Measurements from ENCODE around the gene TCEAL1. TPM values are rescaled to one million over a fixed set of nuclear protein-coding genes. Genes with fewer than 3 reads are reported as not detected.

TCEAL1 gene
- total RNA-seq, 2 donors from 2014 or later = 108 to 134 TPM

GRCh38 chrX:103607364-103608305 lies 21.1 kb upstream of the TCEAL1 start, which contains the start of gene TCEAL3:
TCEAL3 (plus strand) TSS chrX:103607963; CDS start chrX:103609065, 1,102 bp downstream.
- peaks cover 0 to 6% of the 10 kb centered on the region in 2 donors for H3K4me1 ChIP-seq (ENCODE audit: control insufficient read depth in 1 of 2, low read depth in 2 of 2)
- DNase-seq (ENCODE audit: low spot score) (no peak), ATAC-seq (ENCODE audit: insufficient number of reproducible peaks, low FRiP score, low read depth) (peak; percentile 51)
- no peaks in the 10 kb centered on the region for H3K27me3 ChIP-seq (replicated peaks; ENCODE audit: insufficient read depth)
- no peaks in the 10 kb centered on the region for H3K9me3 ChIP-seq
- no peaks in the 10 kb centered on the region for H3K36me3 ChIP-seq
- TF ChIP-seq CTCF (IDR thresholded peaks at IDR 0.05) = no peak
- H3K27ac ChIP-seq = peak within 1 kb of the TSS; percentile 81 to 90
- peak within 1 kb of the TSS; percentile 81 for H3K4me3 ChIP-seq

GRCh38 chrX:103608306-103608963 lies 20.3 kb upstream of the TCEAL1 start:
- no peak for TF ChIP-seq CTCF (IDR thresholded peaks at IDR 0.05)
- Histone ChIP-seq H3K27ac (peak overlapping the region; percentile 81 to 90), H3K4me3 (peak overlapping the region; percentile 81), H3K9me3 (no peaks in the 10 kb centered on the region), H3K27me3 (replicated peaks; ENCODE audit: insufficient read depth) (no peaks in the 10 kb centered on the region), H3K4me1 (ENCODE audit: control insufficient read depth in 1 of 2, low read depth in 2 of 2) (peaks cover 0 to 6% of the 10 kb centered on the region in 2 donors), H3K36me3 (no peaks in the 10 kb centered on the region)
- ATAC-seq (ENCODE audit: insufficient number of reproducible peaks, low FRiP score, low read depth) (no peak), DNase-seq (ENCODE audit: low spot score) (no peak)

- no peaks in the 10 kb centered on the region for H3K36me3 ChIP-seq
- H3K4me3 ChIP-seq = no peak overlapping the region
- no peak for TF ChIP-seq CTCF (IDR thresholded peaks at IDR 0.05)
- no peak for ATAC-seq (ENCODE audit: insufficient number of reproducible peaks, low FRiP score, low read depth)
- H3K27me3 ChIP-seq (replicated peaks; ENCODE audit: insufficient read depth) = no peaks in the 10 kb centered on the region
- H3K4me1 ChIP-seq (ENCODE audit: control insufficient read depth in 1 of 2, low read depth in 2 of 2) = peaks cover 0 to 6% of the 10 kb centered on the region in 2 donors
- no peaks in the 10 kb centered on the region for H3K9me3 ChIP-seq
- no peak overlapping the region for H3K27ac ChIP-seq
- no peak for DNase-seq (ENCODE audit: low spot score)
Observed at GRCh38 chrX:103610282-103610681, 18.5 kb upstream of the TCEAL1 start.

GRCh38 chrX:103613362-103613890 lies 15.3 kb upstream of the TCEAL1 start:
- H3K4me1 ChIP-seq (ENCODE audit: control insufficient read depth in 1 of 2, low read depth in 2 of 2) = no peaks in the 10 kb centered on the region
- no peak for TF ChIP-seq CTCF (IDR thresholded peaks at IDR 0.05)
- ATAC-seq (ENCODE audit: insufficient number of reproducible peaks, low FRiP score, low read depth) = no peak

GRCh38 chrX:103614999-103615398 lies 13.8 kb upstream of the TCEAL1 start:
- no peaks in the 10 kb centered on the region for H3K4me1 ChIP-seq (ENCODE audit: control insufficient read depth in 1 of 2, low read depth in 2 of 2)
- H3K27ac ChIP-seq = no peak overlapping the region
- H3K36me3 ChIP-seq = no peaks in the 10 kb centered on the region
- no peak for TF ChIP-seq CTCF (IDR thresholded peaks at IDR 0.05)
- DNase-seq (ENCODE audit: low spot score) (no peak), ATAC-seq (ENCODE audit: insufficient number of reproducible peaks, low FRiP score, low read depth) (no peak)
- no peaks in the 10 kb centered on the region for H3K9me3 ChIP-seq
- no peak overlapping the region for H3K4me3 ChIP-seq
- H3K27me3 ChIP-seq (replicated peaks; ENCODE audit: insufficient read depth) = no peaks in the 10 kb centered on the region

More at GRCh38 chrX:103613362-103613890, 15.3 kb upstream of the TCEAL1 start:
- no peak for DNase-seq (ENCODE audit: low spot score)
- Histone ChIP-seq H3K4me3 (no peak overlapping the region), H3K9me3 (no peaks in the 10 kb centered on the region), H3K36me3 (no peaks in the 10 kb centered on the region), H3K27ac (no peak overlapping the region), H3K27me3 (replicated peaks; ENCODE audit: insufficient read depth) (no peaks in the 10 kb centered on the region)

Data from thoracic aorta (tissue), 2 donors.